K562 (cell line): ENCODE measurements around the gene PTOV1. TPM values are rescaled to one million over a fixed set of nuclear protein-coding genes. Genes with fewer than 3 reads are reported as not detected.

Source experiments
- ARNT ChIP-seq, 2 experiments: fragments of 450-650 bp; IDR thresholded peaks; 2 replicates each; pipeline ENCODE4 v1.6.1; 2016; ENCODE audit warnings: mild to moderate bottlenecking in 1 of 2
- ATF2 ChIP-seq: sonication (generic); formaldehyde crosslinking; IDR thresholded peaks from 2 replicates; pipeline ENCODE4 v1.8.1; 2022; ENCODE audit warnings: missing genetic modification reagents
- FOXJ2 ChIP-seq: fragments of 200-800 bp; sonication (Bioruptor generic); IDR thresholded peaks from 2 replicates; pipeline ENCODE4 v1.6.1; 2016; ENCODE audit warnings: missing genetic modification characterization, missing compliant biosample characterization
- MIER1 ChIP-seq: fragments of 450-650 bp; IDR thresholded peaks from 2 replicates; pipeline ENCODE4 v1.6.1; 2016; ENCODE audit warnings: antibody characterized with exemption, mild to moderate bottlenecking, low read depth
- SFPQ ChIP-seq: fragments of 200-400 bp; formaldehyde crosslinking; IDR thresholded peaks from 2 replicates; pipeline ENCODE4 v1.6.1; 2017; ENCODE audit warnings: mild to moderate bottlenecking, low read depth, low read length, moderate library complexity
- SNRNP70 ChIP-seq: fragments of 200-400 bp; formaldehyde crosslinking; optimal IDR thresholded peaks from 2 replicates; pipeline ENCODE3; 2017; ENCODE audit warnings: low read depth, low read length
- TFAM ChIP-seq: fragments of 250-450 bp; sonication (Bioruptor Pico); conservative IDR thresholded peaks from 2 replicates; pipeline ENCODE4 v1.5.0; 2021; ENCODE audit warnings: mild to moderate bottlenecking, moderate library complexity
- ZBTB5 ChIP-seq: fragments of 450-650 bp; IDR thresholded peaks from 2 replicates; pipeline ENCODE4 v1.6.1; 2017; ENCODE audit warnings: antibody characterized with exemption
- ZHX1 ChIP-seq: fragments of 150-350 bp; conservative IDR thresholded peaks from 2 replicates; pipeline ENCODE4 v1.6.1; 2014; ENCODE audit warnings: low read length
- ZNF121 ChIP-seq: sonication (generic); formaldehyde crosslinking; conservative IDR thresholded peaks from 2 replicates; pipeline ENCODE4 v1.8.0; 2022; ENCODE audit warnings: missing genetic modification reagents
- ZNF511 ChIP-seq: sonication (generic); formaldehyde crosslinking; IDR thresholded peaks from 2 replicates; pipeline ENCODE4 v1.8.0; 2022; ENCODE audit warnings: mild to moderate bottlenecking, missing genetic modification reagents
- ZNF639 ChIP-seq, 2 experiments: fragments of 200-800 bp in 1 of 2; sonication (Bioruptor generic) in 1 of 2; sonication (generic) in 1 of 2; formaldehyde crosslinking in 1 of 2; IDR thresholded peaks in 1 of 2; conservative IDR thresholded peaks in 1 of 2; 2 replicates each; pipeline versions ENCODE4 v1.5.0 to v1.6.1; 2016 to 2020; ENCODE audit warnings: missing compliant biosample characterization in 1 of 2, missing genetic modification characterization in 1 of 2, missing genetic modification reagents in 1 of 2
- polyA plus RNA-seq, 8 experiments: library from polyadenylated mRNA; depleted of rRNA in 4 of 8; stranded (reverse) in 5 of 8; unstranded in 3 of 8; fragments of >200 nt; fragmentation: Nextera tagmentation in 2 of 8; fragmentation: Illumina TruSeq in 1 of 8; extraction: Ambion mirVana in 2 of 8; extraction: Trizol in 1 of 8; gene quantifications; 2 replicates each; pipeline versions ENCODE4 v1.2.1 to v1.2.3, GENCODE V29; 2011 to 2014; ENCODE audit warnings: inconsistent platforms in 1 of 8, missing spikeins in 1 of 8
- total RNA-seq, 7 experiments: library from RNA; depleted of rRNA in 6 of 7; stranded (reverse); fragments of >200 nt in 6 of 7; fragmentation: Illumina TruSeq in 2 of 7; extraction: Trizol in 2 of 7; gene quantifications; 2 replicates each; pipeline versions ENCODE4 v1.2.1 to v1.2.3, GENCODE V29; 2011 to 2021; ENCODE audit warnings: low replicate concordance in 1 of 7

PTOV1 gene
- total and polyA plus RNA-seq, 9 of the 15 experiments (the other 6 are each of a cell fraction or from before 2014, with no cell fraction given): 4.9 to 169 (median 43.5) TPM

- TF ChIP-seq ATF2 (CRISPR knock-in tag) (no peak), ZNF121 (CRISPR knock-in tag) (no peak), SFPQ (no peak), TFAM (CRISPR knock-in tag) (no peak), ARNT (IDR thresholded peaks at IDR 0.05) (no peak; a peak in 1 of 4 replicates), ZBTB5 (no peak), ZNF639 (CRISPR knock-in tag; conservative IDR thresholded peaks at IDR 0.05 in 1 of 2, IDR thresholded peaks at IDR 0.05 in 1 of 2) (peak in 1 of 2 experiments; percentile 79; a peak in 1 of 4 replicates), SNRNP70 (no peak), ZHX1 (peak; percentile 97), MIER1 (no peak), ZNF511 (CRISPR knock-in tag) (no peak), FOXJ2 (tag) (no peak)
Observed at GRCh38 chr19:49817964-49818648, 32.9 kb upstream of the PTOV1 start, which contains the start of gene MED25 (continued).
